CD4-positive, alpha-beta memory T cell (primary cell): ENCODE data around the gene VCAN. TPM values are rescaled to one million over a fixed set of nuclear protein-coding genes. Genes with fewer than 3 reads are reported as not detected.
A peak's percentile ranks its signal among the peaks of the same experiment; 100 is the strongest.

Source experiments
- CTCF ChIA-PET: fragments of 350-600 bp; sonication (Branson Sonifier 250); formaldehyde crosslinking; loops from one replicate; lab custom pipeline; 2021; ENCODE audit warnings: inconsistent platforms; ENCODE audit not compliant: partially characterized antibody; lab: Charles Lee
- POLR2A ChIA-PET: fragments of 350-600 bp; sonication (Branson Sonifier 250); formaldehyde crosslinking; loops from one replicate; lab custom pipeline; 2021; ENCODE audit not compliant: partially characterized antibody; lab: Charles Lee
- DNase-seq, 5 donors: peaks; one replicate each; pipeline versions ENCODE4 v3.0.0 to v3.0.0-alpha.2; 2020 to 2022; ENCODE audit warnings: mixed read lengths in 1 of 5
- H3K27ac ChIP-seq: one replicate; pipeline ENCODE4 v1.7.0; 2013; ENCODE audit warnings: low read depth, low read length
- H3K27me3 ChIP-seq: 2 replicates; pipeline ENCODE4 v1.7.0; 2013; ENCODE audit warnings: mild to moderate bottlenecking, low read length, moderate library complexity; ENCODE audit not compliant: insufficient read depth
- H3K36me3 ChIP-seq: 2 replicates; pipeline ENCODE4 v1.7.0; 2013; ENCODE audit warnings: mild to moderate bottlenecking, low read length, moderate library complexity; ENCODE audit not compliant: insufficient read depth
- H3K4me1 ChIP-seq: 2 replicates; pipeline ENCODE4 v1.7.0; 2013; ENCODE audit warnings: mild to moderate bottlenecking, low read length, moderate library complexity; ENCODE audit not compliant: insufficient read depth
- H3K4me3 ChIP-seq, 2 donors: one replicate each; pipeline ENCODE4 v1.7.0; 2013; ENCODE audit warnings: low read length in 2 of 2, mild to moderate bottlenecking in 1 of 2
- H3K9me3 ChIP-seq, 2 donors: one replicate each; pipeline ENCODE4 v1.7.0; 2013; ENCODE audit warnings: low read length in 2 of 2, control low read depth in 1 of 2; ENCODE audit not compliant: control insufficient read depth in 1 of 2
- H3K27ac Mint-ChIP-seq, 7 donors: one replicate each; pipeline ENCODE4 v1.8.0; 2020 to 2021; ENCODE audit warnings: mixed read lengths in 7 of 7, mild to moderate bottlenecking in 6 of 7, inconsistent platforms in 3 of 7, moderate library complexity in 3 of 7
- H3K27me3 Mint-ChIP-seq, 2 donors: one replicate each; pipeline ENCODE4 v1.8.0; 2020 to 2021; ENCODE audit warnings: mixed read lengths in 2 of 2
- H3K36me3 Mint-ChIP-seq, 2 donors: one replicate each; pipeline ENCODE4 v1.8.0; 2020 to 2021; ENCODE audit warnings: mixed read lengths in 2 of 2, inconsistent platforms in 1 of 2, mild to moderate bottlenecking in 1 of 2
- H3K4me1 Mint-ChIP-seq, 4 donors: one replicate each; pipeline ENCODE4 v1.8.0; 2020 to 2021; ENCODE audit warnings: mixed read lengths in 4 of 4, mild to moderate bottlenecking in 1 of 4
- H3K4me3 Mint-ChIP-seq, 8 donors: one replicate each; pipeline ENCODE4 v1.8.0; 2020 to 2021; ENCODE audit warnings: mixed read lengths in 8 of 8, mild to moderate bottlenecking in 7 of 8, moderate library complexity in 6 of 8, inconsistent platforms in 3 of 8
- H3K9me3 Mint-ChIP-seq, 8 donors: one replicate each; pipeline ENCODE4 v1.8.0; 2020 to 2021; ENCODE audit warnings: mixed read lengths in 8 of 8, mild to moderate bottlenecking in 5 of 8, inconsistent platforms in 3 of 8, moderate library complexity in 1 of 8
- intact Hi-C: fragments of 100-400 bp; cut with micrococcal nuclease; formaldehyde crosslinking; loops from one replicate; pipeline ENCODE4 v1.15.1; 2023
- polyA plus RNA-seq, 2 donors: library from polyadenylated mRNA; unstranded; fragments of 300-500 nt; fragmentation: Illumina TruSeq; gene quantifications; one replicate each; pipeline ENCODE4 v1.2.3, GENCODE V29; 2021
- total RNA-seq, 2 experiments: library from RNA; stranded (reverse); gene quantifications; one replicate each; pipeline ENCODE4 v1.2.3, GENCODE V29; 2021

VCAN gene
- total and polyA plus RNA-seq, 4 experiments from 2014 or later: 0.05 to 0.09 (median 0.06) TPM; not detected in 1

GRCh38 chr5:83562071-83562606 is 90.6 kb downstream of the VCAN start:
- CTCF ChIA-PET: interaction anchor here (0.6 to 5.2 kb wide), 4 partner anchors 12 to 1209 kb away, joined by 3 to 46 read pairs (median 4); no protein-coding TSS in a partner anchor
- Mint-ChIP-seq H3K4me3 (no peak overlapping the region), H3K27me3 (peaks cover 12 to 13% of the 10 kb centered on the region in 2 donors), H3K4me1 (no peaks in the 10 kb centered on the region), H3K27ac (no peak overlapping the region), H3K36me3 (no peaks in the 10 kb centered on the region), H3K9me3 (peaks cover 0 to 2% (median 0%) of the 10 kb centered on the region in 8 donors)
- Histone ChIP-seq H3K27ac (no peak overlapping the region), H3K36me3 (no peaks in the 10 kb centered on the region), H3K4me1 (no peaks in the 10 kb centered on the region), H3K9me3 (no peaks in the 10 kb centered on the region), H3K4me3 (no peak overlapping the region), H3K27me3 (no peaks in the 10 kb centered on the region)
- intact Hi-C loops: loop anchor here (5.0 kb wide), 1 partner anchor 770 kb away; no protein-coding TSS in a partner anchor
- no peak for DNase-seq
- POLR2A ChIA-PET: no interaction called here

GRCh38 chr5:83562791-83563557 is 91.4 kb downstream of the VCAN start:
- H3K27ac Mint-ChIP-seq: no peak overlapping the region
- no peaks in the 10 kb centered on the region for H3K4me1 Mint-ChIP-seq
- Histone ChIP-seq H3K27ac (no peak overlapping the region), H3K36me3 (no peaks in the 10 kb centered on the region), H3K9me3 (no peaks in the 10 kb centered on the region), H3K4me3 (no peak overlapping the region), H3K4me1 (no peaks in the 10 kb centered on the region), H3K27me3 (no peaks in the 10 kb centered on the region)
- intact Hi-C loops: loop anchor here (5.0 kb wide), 1 partner anchor 771 kb away; no protein-coding TSS in a partner anchor
- no peak overlapping the region for H3K4me3 Mint-ChIP-seq
- DNase-seq: no peak
- H3K36me3 Mint-ChIP-seq: no peaks in the 10 kb centered on the region
- peaks cover 0 to 2% (median 0%) of the 10 kb centered on the region in 8 donors for H3K9me3 Mint-ChIP-seq
- H3K27me3 Mint-ChIP-seq: peaks cover 12 to 13% of the 10 kb centered on the region in 2 donors
- ChIA-PET CTCF (interaction anchor here (1.2 to 5.2 kb wide), 4 partner anchors 13 to 1210 kb away, joined by 3 to 46 read pairs (median 6); no protein-coding TSS in a partner anchor), POLR2A (no interaction called here)

DNA sequence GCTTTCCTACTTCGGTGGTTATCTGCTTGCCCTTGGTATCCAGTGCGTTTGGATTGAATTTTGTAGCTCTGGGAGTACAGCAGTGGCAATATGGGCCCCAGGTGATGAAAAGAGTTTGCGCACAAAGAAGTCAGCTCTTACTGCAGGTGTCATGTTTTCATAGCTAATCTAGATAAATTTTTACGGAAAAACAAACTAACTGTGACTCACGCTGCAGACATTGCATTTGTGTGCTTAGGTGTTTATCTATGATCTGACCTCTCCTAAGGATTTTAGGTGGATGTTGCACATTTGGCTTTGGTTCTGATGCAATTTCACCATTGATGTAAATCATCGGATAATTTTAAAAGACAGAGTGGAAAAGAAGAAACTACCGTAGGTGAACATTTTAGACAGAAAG is 92.1 kb downstream of the VCAN start:
- Histone ChIP-seq H3K4me3 (no peak overlapping the region), H3K27ac (no peak overlapping the region), H3K27me3 (no peaks in the 10 kb centered on the region), H3K36me3 (no peaks in the 10 kb centered on the region), H3K9me3 (no peaks in the 10 kb centered on the region), H3K4me1 (no peaks in the 10 kb centered on the region)
- no peaks in the 10 kb centered on the region for H3K4me1 Mint-ChIP-seq
- peaks cover 13% of the 10 kb centered on the region in 2 donors for H3K27me3 Mint-ChIP-seq
- intact Hi-C loops: loop anchor here (1.0 to 5.0 kb wide), 3 partner anchors 771 to 1212 kb away; no protein-coding TSS in a partner anchor
- no peaks in the 10 kb centered on the region for H3K36me3 Mint-ChIP-seq
- ChIA-PET POLR2A (no interaction called here), CTCF (interaction anchor here (1.2 to 5.2 kb wide), 4 partner anchors 13 to 1211 kb away, joined by 3 to 46 read pairs (median 6); no protein-coding TSS in a partner anchor)
- no peak overlapping the region for H3K27ac Mint-ChIP-seq
- peaks cover 0 to 2% (median 0%) of the 10 kb centered on the region in 8 donors for H3K9me3 Mint-ChIP-seq
- DNase-seq: no peak
- no peak overlapping the region for H3K4me3 Mint-ChIP-seq

GRCh38 chr5:83564069-83564749 is 92.7 kb downstream of the VCAN start:
- H3K27me3 ChIP-seq: no peaks in the 10 kb centered on the region
- Mint-ChIP-seq H3K27ac (no peak overlapping the region), H3K4me3 (no peak overlapping the region), H3K9me3 (peaks cover 0 to 2% (median 0%) of the 10 kb centered on the region in 8 donors), H3K36me3 (no peaks in the 10 kb centered on the region), H3K27me3 (peaks cover 13% of the 10 kb centered on the region in 2 donors), H3K4me1 (no peaks in the 10 kb centered on the region)
- H3K4me1 ChIP-seq: no peaks in the 10 kb centered on the region
- CTCF ChIA-PET: interaction anchor here (0.9 to 5.2 kb wide), 7 partner anchors 14 to 1251 kb away, joined by 3 to 46 read pairs (median 6); no protein-coding TSS in a partner anchor
- H3K36me3 ChIP-seq: no peaks in the 10 kb centered on the region
- no peak overlapping the region for H3K27ac ChIP-seq
- H3K9me3 ChIP-seq: no peaks in the 10 kb centered on the region
- POLR2A ChIA-PET: no interaction called here
- peak in 4 of 5 donors; percentile 27 to 40 (median 34) for DNase-seq
- no peak overlapping the region for H3K4me3 ChIP-seq
- intact Hi-C loops: loop anchor here (1.0 to 5.0 kb wide), 3 partner anchors 772 to 1213 kb away; no protein-coding TSS in a partner anchor

- no peaks in the 10 kb centered on the region for H3K36me3 ChIP-seq
These were observed 96.2 kb downstream of the VCAN start for GRCh38 chr5:83567741-83568140.

GRCh38 chr5:83568186-83568585 is 96.6 kb downstream of the VCAN start:
- no peaks in the 10 kb centered on the region for H3K4me1 ChIP-seq
- intact Hi-C loops: no loop called here
- no peak overlapping the region for H3K4me3 ChIP-seq
- no peaks in the 10 kb centered on the region for H3K27me3 ChIP-seq
- Mint-ChIP-seq H3K36me3 (no peaks in the 10 kb centered on the region), H3K27ac (no peak overlapping the region), H3K4me3 (no peak overlapping the region), H3K27me3 (peaks cover 7 to 9% of the 10 kb centered on the region in 2 donors), H3K9me3 (no peaks in the 10 kb centered on the region), H3K4me1 (no peaks in the 10 kb centered on the region)
- H3K9me3 ChIP-seq: no peaks in the 10 kb centered on the region
- no peak for DNase-seq
- ChIA-PET CTCF (interaction anchor here (1.3 to 2.3 kb wide), 2 partner anchors 1219 to 1256 kb away, joined by 3 to 6 read pairs; no protein-coding TSS in a partner anchor), POLR2A (no interaction called here)
- H3K27ac ChIP-seq: no peak overlapping the region
- H3K36me3 ChIP-seq: no peaks in the 10 kb centered on the region

More at GRCh38 chr5:83567741-83568140, 96.2 kb downstream of the VCAN start:
- intact Hi-C loops: no loop called here
- H3K9me3 Mint-ChIP-seq: no peaks in the 10 kb centered on the region
- no peaks in the 10 kb centered on the region for H3K27me3 ChIP-seq
- ChIA-PET CTCF (interaction anchor here (1.3 to 2.3 kb wide), 2 partner anchors 1218 to 1256 kb away, joined by 3 to 6 read pairs; no protein-coding TSS in a partner anchor), POLR2A (no interaction called here)
- H3K27me3 Mint-ChIP-seq: peaks cover 9 to 11% of the 10 kb centered on the region in 2 donors
- no peaks in the 10 kb centered on the region for H3K9me3 ChIP-seq
- no peaks in the 10 kb centered on the region for H3K4me1 ChIP-seq
- no peaks in the 10 kb centered on the region for H3K4me1 Mint-ChIP-seq
- H3K27ac Mint-ChIP-seq: no peak overlapping the region
- DNase-seq: no peak
- H3K27ac ChIP-seq: no peak overlapping the region
- no peak overlapping the region for H3K4me3 Mint-ChIP-seq
- no peak overlapping the region for H3K4me3 ChIP-seq
- H3K36me3 Mint-ChIP-seq: no peaks in the 10 kb centered on the region
